Body of pancreas (tissue), 4 donors: ENCODE measurements around the gene CENPB. TPM values are rescaled to one million over a fixed set of nuclear protein-coding genes. Genes with fewer than 3 reads are reported as not detected.

ENCODE experiments used
- ATAC-seq: fragments of 150-250 bp; one replicate; pipeline ENCODE4 v1.9.1; 2016
- DNase-seq, 4 donors: peaks; one replicate each; pipeline ENCODE4 v3.0.0-alpha.2; 2019
- H3K27ac ChIP-seq, 4 donors: fragments of 200-600 bp; sonication (generic); 1 replicate in 3 of 4; 2 replicates in 1 of 4; pipeline versions ENCODE4 v1.5.1 to v1.6.1; 2016 to 2019; ENCODE audit warnings: mild to moderate bottlenecking in 1 of 4, mixed read lengths in 1 of 4, moderate library complexity in 1 of 4
- H3K27me3 ChIP-seq, 2 donors: fragments of 200-600 bp; sonication (generic); one replicate each; pipeline ENCODE4 v1.6.0; 2016; ENCODE audit warnings: mild to moderate bottlenecking in 1 of 2
- H3K36me3 ChIP-seq, 2 donors: fragments of 200-600 bp; sonication (generic); replicated peaks in 1 of 2; 2 replicates each; pipeline ENCODE4 v1.5.1; 2016; ENCODE audit warnings: low read depth in 2 of 2; ENCODE audit not compliant: insufficient read depth in 1 of 2
- H3K4me1 ChIP-seq: fragments of 200-600 bp; sonication (generic); one replicate; pipeline ENCODE4 v1.6.0; 2016
- H3K4me3 ChIP-seq, 2 donors: fragments of 200-600 bp; sonication (generic); 1 replicate in 1 of 2; 2 replicates in 1 of 2; pipeline ENCODE4 v1.5.1; 2016 to 2019
- H3K9me3 ChIP-seq, 3 donors: fragments of 200-600 bp; sonication (generic); 1 replicate in 2 of 3; 2 replicates in 1 of 3; pipeline ENCODE4 v1.5.1; 2016
- POLR2A ChIP-seq, 3 donors: fragments of 450-650 bp; IDR thresholded peaks; one replicate each; pipeline ENCODE4 v1.6.1; 2016; ENCODE audit warnings: antibody characterized with exemption in 3 of 3, mild to moderate bottlenecking in 2 of 3
- WGBS, 2 donors: methylation state at CpG; one replicate each; pipeline ENCODE4 v1.1.5; 2017; 5-methylcytosine and 5-hydroxymethylcytosine counted together
- intact Hi-C: fragments of 100-400 bp; cut with DNase I; formaldehyde crosslinking; loops from one replicate; pipeline ENCODE4 v1.15.1; 2023
- total RNA-seq, 2 donors: library from RNA; depleted of rRNA; stranded (reverse); fragments of >200 nt; gene quantifications; one replicate each; pipeline ENCODE4 v1.1.0, GENCODE V29; 2016
- TF ChIP-seq, protein P1 (sequence below), 7 experiments: fragments of 450-650 bp in 4 of 7; fragments of 200-600 bp in 3 of 7; sonication (generic) in 3 of 7; IDR thresholded peaks; one replicate each; pipeline ENCODE4 v1.5.1; 2016 to 2019; ENCODE audit warnings: antibody characterized with exemption in 7 of 7

Gene CENPB
- total RNA-seq, 2 donors from 2014 or later, result 57.9 to 61.0 TPM

DNA sequence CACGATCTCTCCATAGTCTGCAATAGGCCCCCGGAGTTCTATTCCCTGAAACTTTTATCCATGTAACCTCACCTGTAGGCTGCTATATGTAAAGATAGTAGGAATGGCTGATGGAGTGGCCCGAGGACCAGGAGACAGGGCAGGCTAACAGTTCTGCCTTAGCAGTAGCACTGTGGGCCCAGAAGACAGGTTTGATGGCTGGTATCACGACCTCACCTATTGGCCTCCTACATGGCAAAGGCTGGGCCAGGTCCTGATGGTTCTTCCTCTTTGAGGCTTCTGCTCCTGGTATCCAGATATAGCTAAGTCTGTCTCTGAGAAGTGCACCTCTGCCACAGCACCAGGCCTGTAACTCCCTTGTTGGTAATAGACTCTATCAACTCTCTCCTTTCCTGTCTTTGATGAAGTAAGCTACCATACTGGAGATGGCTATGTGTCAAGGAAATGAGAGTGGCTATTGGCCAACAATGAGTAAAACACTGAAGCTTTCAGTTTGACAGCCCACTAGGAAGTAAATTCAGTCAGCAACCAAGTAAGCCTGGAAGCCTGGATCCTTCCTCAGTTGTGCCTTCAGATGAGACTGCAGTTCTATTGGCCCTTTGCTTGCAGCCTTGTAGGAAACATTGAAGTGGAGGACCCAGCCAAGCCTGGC is 11.0 kb downstream of the CENPB start:
- H3K27me3 ChIP-seq, result no peaks in the 10 kb centered on the region
- TF ChIP-seq, protein P1, sequence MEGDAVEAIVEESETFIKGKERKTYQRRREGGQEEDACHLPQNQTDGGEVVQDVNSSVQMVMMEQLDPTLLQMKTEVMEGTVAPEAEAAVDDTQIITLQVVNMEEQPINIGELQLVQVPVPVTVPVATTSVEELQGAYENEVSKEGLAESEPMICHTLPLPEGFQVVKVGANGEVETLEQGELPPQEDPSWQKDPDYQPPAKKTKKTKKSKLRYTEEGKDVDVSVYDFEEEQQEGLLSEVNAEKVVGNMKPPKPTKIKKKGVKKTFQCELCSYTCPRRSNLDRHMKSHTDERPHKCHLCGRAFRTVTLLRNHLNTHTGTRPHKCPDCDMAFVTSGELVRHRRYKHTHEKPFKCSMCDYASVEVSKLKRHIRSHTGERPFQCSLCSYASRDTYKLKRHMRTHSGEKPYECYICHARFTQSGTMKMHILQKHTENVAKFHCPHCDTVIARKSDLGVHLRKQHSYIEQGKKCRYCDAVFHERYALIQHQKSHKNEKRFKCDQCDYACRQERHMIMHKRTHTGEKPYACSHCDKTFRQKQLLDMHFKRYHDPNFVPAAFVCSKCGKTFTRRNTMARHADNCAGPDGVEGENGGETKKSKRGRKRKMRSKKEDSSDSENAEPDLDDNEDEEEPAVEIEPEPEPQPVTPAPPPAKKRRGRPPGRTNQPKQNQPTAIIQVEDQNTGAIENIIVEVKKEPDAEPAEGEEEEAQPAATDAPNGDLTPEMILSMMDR (IDR thresholded peaks at IDR 0.05), result no peak
- no peak for TF ChIP-seq POLR2A (IDR thresholded peaks at IDR 0.05)
- DNase-seq (no peak), ATAC-seq (no peak)
- H3K36me3 ChIP-seq, result no peaks in the 10 kb centered on the region
- WGBS, 2 donors, result 82 to 86% methylated on average over 4 of the region's 4 CpGs
- H3K27ac ChIP-seq, result no peak overlapping the region
- no peaks in the 10 kb centered on the region for H3K9me3 ChIP-seq
- intact Hi-C loops, result no loop called here
- H3K4me3 ChIP-seq, result no peak overlapping the region
- H3K4me1 ChIP-seq, result peaks cover 16% of the 10 kb centered on the region

DNA sequence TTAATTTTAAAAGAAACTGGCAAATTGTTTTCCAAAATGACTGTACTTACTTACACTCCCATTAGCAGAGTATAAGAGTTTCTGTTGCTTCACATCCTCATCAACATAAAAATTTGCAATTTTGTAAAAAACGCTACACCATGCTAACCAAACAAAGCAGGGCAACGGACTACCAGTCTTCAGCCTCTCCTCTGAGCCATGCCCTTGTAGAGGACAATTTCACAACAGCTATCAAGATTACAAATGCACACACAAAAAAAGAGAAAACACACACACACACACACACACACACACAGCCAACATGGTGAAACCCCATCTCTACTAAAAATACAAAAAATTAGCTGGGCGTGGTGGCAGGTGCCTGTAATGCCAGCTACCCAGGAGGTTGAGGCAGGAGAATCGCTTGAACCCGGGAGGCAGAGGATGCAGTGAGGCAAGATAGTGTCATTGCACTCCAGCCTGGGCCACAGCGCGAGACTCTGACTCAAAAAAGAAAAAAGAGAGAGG is 14.9 kb downstream of the CENPB start:
- ATAC-seq, result no peak
- no peak for DNase-seq
- TF ChIP-seq, protein P1 (IDR thresholded peaks at IDR 0.05), result no peak
- TF ChIP-seq POLR2A (IDR thresholded peaks at IDR 0.05), result no peak
- intact Hi-C loops, result no loop called here
- no peaks in the 10 kb centered on the region for H3K9me3 ChIP-seq
- H3K27ac ChIP-seq, result no peak overlapping the region
- no peak overlapping the region for H3K4me3 ChIP-seq
- 68 to 70% methylated on average over 7 of the region's 7 CpGs for WGBS, 2 donors
- H3K27me3 ChIP-seq, result no peaks in the 10 kb centered on the region
- no peaks in the 10 kb centered on the region for H3K36me3 ChIP-seq
- H3K4me1 ChIP-seq, result peaks cover 22% of the 10 kb centered on the region

DNA sequence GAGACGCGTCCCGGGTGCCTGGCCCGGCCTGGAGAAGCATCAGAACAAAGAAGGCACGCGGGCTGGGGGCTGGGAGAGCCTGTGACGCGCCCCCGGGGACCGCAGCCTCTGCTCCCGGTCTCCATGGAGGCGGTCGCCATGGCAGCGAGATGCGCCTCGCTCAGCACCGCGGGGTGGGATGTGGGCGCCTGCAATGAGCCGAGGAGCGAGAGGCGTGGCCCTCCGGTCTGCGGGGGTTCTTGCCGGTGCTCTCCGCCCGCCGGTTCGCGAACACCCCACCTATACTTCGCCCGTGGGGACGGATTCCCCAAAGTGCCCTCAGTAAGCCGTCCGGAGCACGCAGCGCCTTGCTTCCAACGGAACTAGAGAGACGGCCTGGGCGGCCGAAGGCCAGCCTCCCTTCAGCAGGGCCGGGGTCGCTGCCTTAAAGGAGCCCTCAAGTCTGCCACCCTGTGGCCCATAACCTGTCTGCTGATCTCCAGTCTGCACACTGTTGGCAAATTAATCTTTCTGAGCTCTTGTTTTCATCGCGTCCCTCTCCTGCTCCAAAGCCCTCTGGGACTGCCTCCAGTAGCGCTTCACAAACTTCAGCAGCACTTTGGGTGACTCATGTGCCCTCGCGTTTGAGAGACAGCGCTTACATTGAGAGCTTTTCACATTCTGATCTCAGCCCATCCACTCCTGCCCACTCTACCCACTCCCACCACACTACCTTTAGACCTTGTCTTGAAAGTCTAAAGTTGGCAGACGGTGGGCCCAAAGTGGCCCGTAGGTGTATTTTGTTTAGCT is 18.0 kb downstream of the CENPB start:
- intact Hi-C loops, result no loop called here
- H3K9me3 ChIP-seq, result no peaks in the 10 kb centered on the region
- peaks cover 22% of the 10 kb centered on the region for H3K4me1 ChIP-seq
- H3K27me3 ChIP-seq, result no peaks in the 10 kb centered on the region
- no peak for TF ChIP-seq POLR2A (IDR thresholded peaks at IDR 0.05)
- TF ChIP-seq, protein P1 (IDR thresholded peaks at IDR 0.05), result peak; percentile 21 to 58 (median 50)
- H3K4me3 ChIP-seq, result peak overlapping the region; percentile 36 to 42
- H3K36me3 ChIP-seq, result no peaks in the 10 kb centered on the region
- peak; percentile 64 to 74 (median 72) for DNase-seq
- peak overlapping the region; percentile 75 to 84 (median 79) for H3K27ac ChIP-seq
- WGBS, 2 donors, result 4 to 18% methylated on average over 8 to 50 of the region's 51 CpGs
- peak; percentile 47 for ATAC-seq

DNA sequence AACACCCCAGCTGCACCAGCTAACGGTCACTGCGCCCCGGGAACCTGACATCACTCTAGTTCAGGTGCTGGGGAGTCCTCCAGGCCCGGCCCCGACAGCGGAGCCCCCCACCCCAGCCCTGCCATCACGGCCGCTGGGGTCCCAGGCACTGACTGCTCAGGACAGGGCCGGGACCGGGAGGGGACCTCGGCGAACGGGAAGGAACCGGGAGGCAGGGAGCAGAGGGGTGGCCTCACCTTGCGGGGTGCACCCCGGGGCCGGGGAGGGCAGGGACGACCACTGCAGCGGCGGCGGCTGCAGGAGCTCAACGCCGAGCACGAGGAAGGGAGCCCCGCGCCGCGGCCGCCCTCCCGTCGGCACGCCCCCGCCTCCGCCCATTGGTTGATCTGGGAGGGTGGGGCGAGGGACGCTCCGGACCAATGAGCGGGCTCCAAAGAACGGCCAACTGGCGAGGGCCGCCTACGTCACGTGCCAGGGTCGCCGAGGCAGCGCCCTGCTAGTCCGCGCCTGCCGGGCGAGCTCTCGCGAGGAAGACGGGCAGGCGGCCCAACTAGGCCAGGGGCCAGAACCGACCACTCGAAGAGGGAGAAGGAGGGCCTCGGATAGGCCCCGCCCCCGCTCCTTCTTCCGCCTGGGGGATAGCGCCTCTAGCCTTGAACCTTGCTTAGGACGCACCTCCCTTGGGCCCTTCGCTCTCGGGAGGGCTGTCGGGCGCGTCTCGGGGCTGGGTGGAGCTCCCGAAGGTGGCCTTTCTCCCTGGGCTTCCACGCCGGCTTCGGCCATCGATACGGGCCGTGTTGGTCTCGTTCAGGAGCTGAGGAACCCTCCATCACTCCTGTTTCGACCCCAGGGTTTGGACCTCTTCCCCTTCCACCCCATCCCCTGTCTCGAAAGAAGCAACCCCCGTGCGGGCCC is 18.9 kb downstream of the CENPB start, which contains the start of gene ADISSP:
ADISSP (minus strand) TSS at position 327 of the 915 bp plus-strand sequence. CDS start 7,653 bp downstream, outside the sequence.
- peak within 1 kb of the TSS; percentile 36 to 42 for H3K4me3 ChIP-seq
- peaks cover 22% of the 10 kb centered on the region for H3K4me1 ChIP-seq
- peak; percentile 98 to 99 (median 98) for DNase-seq
- no peaks in the 10 kb centered on the region for H3K27me3 ChIP-seq
- intact Hi-C loops, result no loop called here
- no peaks in the 10 kb centered on the region for H3K36me3 ChIP-seq
- H3K27ac ChIP-seq, result peak within 1 kb of the TSS; percentile 75 to 84 (median 79)
- TF ChIP-seq POLR2A (IDR thresholded peaks at IDR 0.05), result peak; percentile 47 to 79 (median 71)
- TF ChIP-seq, protein P1 (IDR thresholded peaks at IDR 0.05), result peak in 1 of 7 experiments; percentile 24
- ATAC-seq, result peak; percentile 96
- no peaks in the 10 kb centered on the region for H3K9me3 ChIP-seq
- whole genome bisulfite sequencing, 2 donors, result 0 to 1% methylated on average over 20 to 78 of the region's 80 CpGs
